GM19025 (cell line): ENCODE measurements around the gene MDM2.
"Not testable (repeated sequence)": the region's sequence is repeated elsewhere in the genome, so short reads cannot be mapped to it uniquely, and the experiment has no call there.

Experiments
- ATAC-seq: cut with Tn5 transposase; IDR thresholded peaks from one replicate; pipeline ENCODE4 v1.9.1; 2021; ENCODE audit warnings: mild to moderate bottlenecking, low read depth, moderate library complexity; ENCODE audit not compliant: unreplicated experiment

Gene MDM2

GRCh38 chr12:68785358-68785757 is 22.6 kb upstream of the MDM2 start:
- no peak for ATAC-seq

GRCh38 chr12:68785823-68786222 is 22.2 kb upstream of the MDM2 start:
- ATAC-seq = no peak

GRCh38 chr12:68786929-68787328 is 21.0 kb upstream of the MDM2 start:
- ATAC-seq = no peak

- no peak for ATAC-seq
Observed at GRCh38 chr12:68788554-68789143, 19.3 kb upstream of the MDM2 start.

GRCh38 chr12:68789144-68789878 is 18.7 kb upstream of the MDM2 start:
- ATAC-seq = no peak

- no peak for ATAC-seq
Observed at GRCh38 chr12:68790081-68790951, 17.7 kb upstream of the MDM2 start.

GRCh38 chr12:68790952-68791234 is 17.1 kb upstream of the MDM2 start:
- ATAC-seq = no peak

- no peak for ATAC-seq
Observed at GRCh38 chr12:68791897-68792481, 16.0 kb upstream of the MDM2 start.

GRCh38 chr12:68792952-68793351 is 15.0 kb upstream of the MDM2 start:
- ATAC-seq = peak; percentile 80

GRCh38 chr12:68793436-68793835 is 14.5 kb upstream of the MDM2 start:
- ATAC-seq = no peak

- no peak for ATAC-seq
Observed at GRCh38 chr12:68793975-68794652, 13.9 kb upstream of the MDM2 start.

- ATAC-seq = no peak
Observed at GRCh38 chr12:68794653-68795251, 13.2 kb upstream of the MDM2 start.

- no peak for ATAC-seq
Observed at GRCh38 chr12:68796399-68796798, 11.6 kb upstream of the MDM2 start.

- no peak for ATAC-seq
Observed at GRCh38 chr12:68798882-68799234, 9.1 kb upstream of the MDM2 start.

- ATAC-seq = no peak
Observed at GRCh38 chr12:68800294-68800693, 7.7 kb upstream of the MDM2 start.

GRCh38 chr12:68801124-68801523 is 6.9 kb upstream of the MDM2 start:
- not testable (repeated sequence) for ATAC-seq

- not testable (repeated sequence) for ATAC-seq
Observed at GRCh38 chr12:68802372-68802745, 5.6 kb upstream of the MDM2 start.

- not testable (repeated sequence) for ATAC-seq
Observed at GRCh38 chr12:68802911-68803651, 4.9 kb upstream of the MDM2 start.

- no peak for ATAC-seq
Observed at GRCh38 chr12:68803948-68804656, 3.9 kb upstream of the MDM2 start.
